Measurements from ENCODE around the gene COL4A2. TPM values are rescaled to one million over a fixed set of nuclear protein-coding genes. Genes with fewer than 3 reads are reported as not detected.

The COL4A2 gene
- polyA plus RNA-seq, 1 experiment, result 208 TPM

- CTCF ChIA-PET, result interaction anchor here (2.0 kb wide), 1 partner anchor 17 kb away, joined by 6 read pairs; no protein-coding TSS in a partner anchor
- POLR2A ChIA-PET, result no interaction called here
Measured at GRCh38 chr13:110438776-110439175, 131.7 kb downstream of the COL4A2 start.

DNA sequence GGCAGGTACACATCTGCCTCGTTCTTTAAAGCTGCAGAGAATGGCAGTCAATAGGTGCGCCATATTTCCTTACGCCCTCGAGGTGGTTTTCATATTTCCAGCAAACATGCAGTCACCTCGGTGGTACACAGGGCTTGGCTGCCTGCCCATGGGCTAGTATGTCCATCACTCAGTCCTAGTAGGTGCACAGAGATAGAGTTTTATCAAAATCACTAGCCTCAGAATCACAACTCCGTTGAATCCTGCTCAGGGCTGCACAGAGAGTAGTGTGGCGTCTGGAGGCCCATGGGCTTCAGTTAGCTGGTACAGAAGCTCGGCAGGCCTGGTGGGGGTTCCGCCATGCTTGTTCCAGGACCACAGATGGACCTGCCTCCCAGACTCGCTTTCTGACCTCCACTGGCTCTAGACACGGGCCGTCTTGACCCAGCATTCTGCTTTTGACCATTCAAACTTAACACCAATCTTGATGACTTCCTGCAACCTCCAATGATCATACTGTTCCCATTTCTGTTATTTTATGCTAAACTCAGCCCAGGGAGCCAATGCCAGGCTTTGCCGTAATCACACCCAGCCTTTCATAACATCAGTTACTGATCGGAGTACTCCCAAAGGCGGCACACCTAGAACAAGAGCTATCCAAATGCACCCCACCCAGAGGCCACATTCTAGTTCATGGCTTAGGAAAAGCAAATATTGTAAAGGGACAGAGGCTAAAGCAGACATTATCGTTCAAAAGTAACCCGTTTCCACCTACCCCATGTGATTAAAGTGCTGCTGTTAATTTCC, 134.1 kb downstream of the COL4A2 start:
- TF ChIP-seq CTCF (IDR thresholded peaks at IDR 0.05; ENCODE audit: low read depth, low read length), result no peak
- Histone ChIP-seq H3K9me3 (ENCODE audit: control insufficient read depth, insufficient read depth, low read length) (no peaks in the 10 kb centered on the region; the same call in 1 of the 2 replicates), H3K27me3 (ENCODE audit: control insufficient read depth, insufficient read depth, low read length) (no peaks in the 10 kb centered on the region), H3K4me3 (ENCODE audit: low read depth, low read length) (no peak overlapping the region), H3K27ac (ENCODE audit: low read depth, low read length) (no peak overlapping the region)
- ChIA-PET POLR2A (interaction anchor here (0.6 kb wide), 1 partner anchor 429 kb away, joined by 4 read pairs; no protein-coding TSS in a partner anchor), CTCF (no interaction called here)
- no peak for DNase-seq (ENCODE audit: low read depth, low spot score)

More at GRCh38 chr13:110438776-110439175, 131.7 kb downstream of the COL4A2 start:
- Histone ChIP-seq H3K27ac (ENCODE audit: low read depth, low read length) (no peak overlapping the region), H3K27me3 (ENCODE audit: control insufficient read depth, insufficient read depth, low read length) (no peaks in the 10 kb centered on the region), H3K4me3 (ENCODE audit: low read depth, low read length) (no peak overlapping the region), H3K9me3 (ENCODE audit: control insufficient read depth, insufficient read depth, low read length) (no peaks in the 10 kb centered on the region; the same call in 1 of the 2 replicates)
- no peak for TF ChIP-seq CTCF (IDR thresholded peaks at IDR 0.05; ENCODE audit: low read depth, low read length)
- DNase-seq (ENCODE audit: low read depth, low spot score), result no peak

DNA sequence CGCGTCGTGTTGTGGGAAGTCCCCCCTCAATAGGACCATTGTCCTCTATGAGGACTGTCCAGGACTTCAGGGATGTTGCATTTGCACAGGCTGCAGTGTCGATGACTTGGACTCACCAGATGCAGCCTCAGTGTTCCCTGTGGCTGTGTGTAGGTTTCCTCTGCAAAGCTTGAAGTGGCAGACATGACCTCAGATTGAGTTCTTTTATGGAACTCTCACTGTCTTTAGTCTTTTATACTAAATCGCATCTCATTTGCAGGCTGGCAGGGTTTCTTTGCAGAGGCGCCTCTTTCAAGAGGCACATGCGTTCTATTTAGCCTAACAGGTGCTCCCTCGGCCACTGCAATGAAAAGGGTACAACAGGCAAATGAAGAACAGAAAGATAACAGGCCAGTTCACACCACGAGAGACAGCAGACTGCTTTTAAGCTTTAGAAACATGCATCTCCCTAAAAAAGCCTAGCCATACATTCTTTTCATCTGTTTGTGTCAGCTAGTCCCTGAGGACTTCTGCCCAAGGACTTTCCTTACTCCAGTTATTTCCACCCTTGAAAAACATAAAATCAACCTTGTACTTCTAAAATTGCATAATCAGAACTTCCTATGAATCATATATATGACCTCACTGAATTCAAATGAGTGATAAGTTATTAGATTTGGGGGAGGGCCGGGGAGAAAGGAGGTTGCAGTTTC, 136.0 kb downstream of the COL4A2 start:
- Histone ChIP-seq H3K27ac (ENCODE audit: low read depth, low read length) (no peak overlapping the region), H3K9me3 (ENCODE audit: control insufficient read depth, insufficient read depth, low read length) (no peaks in the 10 kb centered on the region; the same call in 1 of the 2 replicates), H3K27me3 (ENCODE audit: control insufficient read depth, insufficient read depth, low read length) (no peaks in the 10 kb centered on the region), H3K4me3 (ENCODE audit: low read depth, low read length) (no peak overlapping the region)
- POLR2A ChIA-PET, result no interaction called here
- CTCF ChIA-PET, result interaction anchor here (0.6 to 2.2 kb wide), 3 partner anchors 13 to 220 kb away, joined by 3 to 13 read pairs (median 3); no protein-coding TSS in a partner anchor
- TF ChIP-seq CTCF (IDR thresholded peaks at IDR 0.05; ENCODE audit: low read depth, low read length), result no peak
- no peak for DNase-seq (ENCODE audit: low read depth, low spot score)

DNA sequence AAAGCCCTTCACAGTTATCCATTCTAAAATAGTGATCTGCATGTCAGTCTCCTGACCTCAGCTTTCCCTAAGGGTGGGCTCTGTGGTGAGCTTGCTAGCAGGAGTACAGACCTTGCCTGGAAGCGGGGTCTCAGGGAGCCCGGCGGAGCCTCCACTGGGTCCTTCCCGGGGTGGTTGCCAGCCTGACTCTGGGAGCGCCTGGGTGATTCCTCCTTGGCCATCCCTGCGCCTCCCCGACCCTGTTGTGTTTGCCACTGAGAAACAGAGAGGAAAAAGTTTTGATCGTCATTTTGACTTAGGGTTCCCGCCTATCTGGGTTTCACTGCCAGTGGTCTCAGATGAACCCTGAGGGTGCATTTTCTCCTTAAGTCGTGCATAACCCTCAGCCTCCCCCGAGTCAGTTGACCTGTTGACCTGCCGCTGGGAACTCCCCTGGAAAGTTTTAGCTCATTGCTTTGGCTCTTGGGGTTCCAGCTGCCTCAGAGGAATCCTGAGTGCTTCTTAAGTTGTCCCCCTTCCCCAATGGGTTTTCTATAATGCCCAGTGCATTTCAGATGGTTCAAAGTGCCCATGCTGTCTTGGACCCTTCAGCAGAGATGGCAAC, 136.6 kb downstream of the COL4A2 start:
- DNase-seq (ENCODE audit: low read depth, low spot score), result no peak
- H3K9me3 ChIP-seq (ENCODE audit: control insufficient read depth, insufficient read depth, low read length), result no peaks in the 10 kb centered on the region; the same call in 1 of the 2 replicates
- TF ChIP-seq CTCF (IDR thresholded peaks at IDR 0.05; ENCODE audit: low read depth, low read length), result no peak
- H3K4me3 ChIP-seq (ENCODE audit: low read depth, low read length), result no peak overlapping the region
- CTCF ChIA-PET, result interaction anchor here (0.6 to 2.2 kb wide), 5 partner anchors 12 to 223 kb away, joined by 3 to 13 read pairs (median 3); no protein-coding TSS in a partner anchor
- POLR2A ChIA-PET, result no interaction called here
- H3K27ac ChIP-seq (ENCODE audit: low read depth, low read length), result no peak overlapping the region
- H3K27me3 ChIP-seq (ENCODE audit: control insufficient read depth, insufficient read depth, low read length), result no peaks in the 10 kb centered on the region
